ENCODE measurements around the gene CYP2E1. TPM values are rescaled to one million over a fixed set of nuclear protein-coding genes. Genes with fewer than 3 reads are reported as not detected.

Gene CYP2E1
- total RNA-seq, 4 donors from 2014 or later = 0.31 to 2.3 (median 1.3) TPM

Other genes starting within 250 kb of the CYP2E1 start
- 10 to 100 TPM; 29.0 to 44.5 (median 36.3) TPM for gene TUBGCP2, start 218.5 kb upstream of the CYP2E1 start, total RNA-seq
- 10 to 100 TPM; 19.3 to 40.2 (median 23.3) TPM for gene ZNF511, start 218.4 kb upstream of the CYP2E1 start, total RNA-seq
- gene CALY, start 190.5 kb upstream of the CYP2E1 start, total RNA-seq = not detected
- gene PRAP1, start 180.0 kb upstream of the CYP2E1 start, total RNA-seq = 1 to 10 TPM in 1 of 4 donors, not detected in 3; 3.3 TPM
- 10 to 100 TPM; 20.6 to 34.3 (median 24.1) TPM for gene FUOM, start 169.3 kb upstream of the CYP2E1 start, total RNA-seq
- gene ECHS1, start 154.0 kb upstream of the CYP2E1 start, total RNA-seq = 100 to 1,000 TPM in 3 of 4 donors, 10 to 100 TPM in 1; 96.0 to 197 (median 138) TPM
- 1 to 10 TPM; 3.8 to 7.7 (median 6.1) TPM for gene PAOX, start 148.1 kb upstream of the CYP2E1 start, total RNA-seq
- 10 to 100 TPM; 14.6 to 30.9 (median 21.3) TPM for gene MTG1, start 133.2 kb upstream of the CYP2E1 start, total RNA-seq
- gene SPRN, start 102.7 kb upstream of the CYP2E1 start, total RNA-seq = not detected
- gene SCART1, start 73.4 kb upstream of the CYP2E1 start, total RNA-seq = 1 to 10 TPM; 1.3 to 5.2 (median 2.0) TPM
- gene SYCE1, start 38.2 kb downstream of the CYP2E1 start, total RNA-seq = 10 to 100 TPM in 1 of 4 donors, under 1 TPM in 1, not detected in 2; 0.60 to 10.2 TPM
- not detected for gene FRG2B, start 99.4 kb downstream of the CYP2E1 start, total RNA-seq

All from omental fat pad (tissue), 4 donors.